SU-DHL-6 (cell line): Measurements from ENCODE around the gene SMARCA1.

Experiments used
- H2AFZ ChIP-seq: fragments of 200-600 bp; sonication (generic); 2 replicates; pipeline ENCODE4 v1.6.1; 2014; ENCODE audit warnings: low read depth, mild to moderate bottlenecking, moderate library complexity, mixed read lengths, antibody characterized with exemption, low read length; ENCODE audit not compliant: severe bottlenecking
- H3F3A ChIP-seq: fragments of 200-600 bp; shearing (Covaris generic); 2 replicates; pipeline ENCODE4 v1.6.0; 2016; ENCODE audit warnings: antibody characterized with exemption, mild to moderate bottlenecking; ENCODE audit not compliant: insufficient read depth
- H3K27ac ChIP-seq: fragments of 200-600 bp; sonication (generic); 2 replicates; pipeline ENCODE4 v1.5.1; 2016; ENCODE audit warnings: low read depth, mild to moderate bottlenecking, low read length, moderate library complexity, mixed read lengths
- H3K27me3 ChIP-seq: fragments of 200-600 bp; sonication (generic), shearing (Covaris generic); 2 replicates; pipeline ENCODE4 v1.6.0; 2014; ENCODE audit warnings: mild to moderate bottlenecking, low read length
- H3K36me3 ChIP-seq: fragments of 200-600 bp; sonication (generic); 2 replicates; pipeline ENCODE4 v1.6.1; 2014; ENCODE audit warnings: mild to moderate bottlenecking, low read length, mixed read lengths
- H3K4me2 ChIP-seq: fragments of 300-600, 200-600 bp; shearing (Covaris generic), sonication (generic); 2 replicates; pipeline ENCODE4 v1.6.0; 2014; ENCODE audit warnings: low read length, low read depth, mild to moderate bottlenecking; ENCODE audit not compliant: poor library complexity, severe bottlenecking
- H3K4me3 ChIP-seq: fragments of 200-600 bp; sonication (generic); 2 replicates; pipeline ENCODE4 v1.5.1; 2014; ENCODE audit warnings: antibody characterized with exemption, low read length, mild to moderate bottlenecking, mixed read lengths; ENCODE audit not compliant: insufficient read depth, poor library complexity, severe bottlenecking
- H3K79me2 ChIP-seq: fragments of 200-600 bp; sonication (generic); 2 replicates; pipeline ENCODE4 v1.6.1; 2014; ENCODE audit warnings: mild to moderate bottlenecking, low read length, moderate library complexity; ENCODE audit not compliant: insufficient read depth
- H3K9ac ChIP-seq: fragments of 200-600 bp; sonication (generic); 2 replicates; pipeline ENCODE4 v1.7.0; 2014; ENCODE audit warnings: mild to moderate bottlenecking, low read length
- H3K9me2 ChIP-seq: fragments of 200-600 bp; sonication (generic); replicated peaks from 2 replicates; pipeline ENCODE4 v1.6.1; 2014; ENCODE audit warnings: low read length; ENCODE audit not compliant: insufficient read depth
- H3K9me3 ChIP-seq: fragments of 200-600 bp; sonication (generic); 2 replicates; pipeline ENCODE4 v1.6.1; 2014; ENCODE audit warnings: low read length, mixed read lengths; ENCODE audit not compliant: insufficient read depth
- H4K20me1 ChIP-seq: fragments of 200-600 bp; sonication (generic); 2 replicates; pipeline ENCODE4 v1.6.1; 2014; ENCODE audit warnings: low read depth, mild to moderate bottlenecking, antibody characterized with exemption, low read length, moderate library complexity, mixed read lengths
- EZH2phosphoT487 ChIP-seq: fragments of 200-600 bp; sonication (generic), shearing (Covaris generic); conservative IDR thresholded peaks from 2 replicates; pipeline ENCODE4 v1.6.1; 2018; ENCODE audit warnings: mild to moderate bottlenecking, antibody characterized with exemption, low read length, moderate library complexity, mixed read lengths
- TF ChIP-seq, protein P1 (sequence below): fragments of 200-600 bp; sonication (generic); IDR thresholded peaks from one replicate; pipeline ENCODE4 v1.5.1; 2017; ENCODE audit warnings: antibody characterized with exemption, mild to moderate bottlenecking, low read length, moderate library complexity; ENCODE audit not compliant: insufficient read depth, poor library complexity, severe bottlenecking

The SMARCA1 gene

DNA sequence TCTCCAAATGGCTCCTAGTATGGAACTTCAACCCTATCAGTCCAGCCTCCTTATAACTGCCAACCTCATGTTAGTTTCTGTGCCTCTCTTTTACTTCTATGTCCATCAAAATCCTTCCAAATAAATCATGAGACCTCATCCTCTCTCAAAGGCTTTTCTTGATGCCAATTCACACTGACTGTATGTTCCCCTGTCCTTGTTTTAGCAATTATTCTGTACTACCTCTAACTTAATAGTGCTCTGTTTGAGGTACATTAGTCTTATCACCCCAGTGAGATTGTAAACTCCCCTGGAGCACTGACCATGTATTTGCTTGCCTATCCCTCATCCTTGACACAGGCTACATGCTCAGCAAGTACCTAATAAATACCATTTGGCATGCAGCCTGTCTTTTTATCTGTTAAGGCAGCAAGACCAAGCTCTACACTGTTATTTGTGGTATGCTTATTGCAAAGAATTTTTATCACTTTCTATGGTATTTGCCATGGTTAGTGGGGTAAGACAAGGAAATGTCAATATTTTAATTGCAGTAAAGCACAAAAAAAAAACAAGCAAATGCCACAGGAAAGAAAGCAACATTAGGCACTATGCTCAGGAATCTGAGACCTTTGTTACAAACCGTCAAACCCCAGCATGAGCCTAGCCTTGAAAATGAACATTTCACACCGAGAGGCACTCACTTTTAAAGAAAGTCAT is 119.2 kb downstream of the SMARCA1 start:
- Histone ChIP-seq H3K79me2 (no peaks in the 10 kb centered on the region), H3K27me3 (no peaks in the 10 kb centered on the region), H3K9ac (no peak overlapping the region), H3K4me2 (no peak overlapping the region), H3K9me3 (no peaks in the 10 kb centered on the region), H3K9me2 (no peaks in the 10 kb centered on the region), H3K27ac (no peak overlapping the region), H4K20me1 (no peaks in the 10 kb centered on the region), H3K4me3 (no peak overlapping the region), H3K36me3 (no peaks in the 10 kb centered on the region), H2AFZ (no peak overlapping the region), H3F3A (no peaks in the 10 kb centered on the region)
- no peak for TF ChIP-seq EZH2phosphoT487
- TF ChIP-seq, protein P1, sequence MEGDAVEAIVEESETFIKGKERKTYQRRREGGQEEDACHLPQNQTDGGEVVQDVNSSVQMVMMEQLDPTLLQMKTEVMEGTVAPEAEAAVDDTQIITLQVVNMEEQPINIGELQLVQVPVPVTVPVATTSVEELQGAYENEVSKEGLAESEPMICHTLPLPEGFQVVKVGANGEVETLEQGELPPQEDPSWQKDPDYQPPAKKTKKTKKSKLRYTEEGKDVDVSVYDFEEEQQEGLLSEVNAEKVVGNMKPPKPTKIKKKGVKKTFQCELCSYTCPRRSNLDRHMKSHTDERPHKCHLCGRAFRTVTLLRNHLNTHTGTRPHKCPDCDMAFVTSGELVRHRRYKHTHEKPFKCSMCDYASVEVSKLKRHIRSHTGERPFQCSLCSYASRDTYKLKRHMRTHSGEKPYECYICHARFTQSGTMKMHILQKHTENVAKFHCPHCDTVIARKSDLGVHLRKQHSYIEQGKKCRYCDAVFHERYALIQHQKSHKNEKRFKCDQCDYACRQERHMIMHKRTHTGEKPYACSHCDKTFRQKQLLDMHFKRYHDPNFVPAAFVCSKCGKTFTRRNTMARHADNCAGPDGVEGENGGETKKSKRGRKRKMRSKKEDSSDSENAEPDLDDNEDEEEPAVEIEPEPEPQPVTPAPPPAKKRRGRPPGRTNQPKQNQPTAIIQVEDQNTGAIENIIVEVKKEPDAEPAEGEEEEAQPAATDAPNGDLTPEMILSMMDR, result no peak
